Kidney epithelial cell (primary cell): Measurements from ENCODE around the gene DHH. TPM values are rescaled to one million over a fixed set of nuclear protein-coding genes. Genes with fewer than 3 reads are reported as not detected.

Source experiments
- DNase-seq: peaks from one replicate; pipeline ENCODE4 v3.0.0-alpha.2; 2010; ENCODE audit warnings: low read depth
- H3K27me3 ChIP-seq: 2 replicates; pipeline ENCODE4 v1.6.0; 2011; ENCODE audit warnings: low read length; ENCODE audit not compliant: control insufficient read depth, insufficient read depth
- H3K36me3 ChIP-seq: 2 replicates; pipeline ENCODE4 v1.5.1; 2011; ENCODE audit warnings: low read length; ENCODE audit not compliant: control insufficient read depth, insufficient read depth
- H3K4me3 ChIP-seq: 2 replicates; pipeline ENCODE4 v1.5.1; 2011; ENCODE audit warnings: low read depth, mild to moderate bottlenecking, control low read depth, low read length
- CTCF ChIP-seq: IDR thresholded peaks from 2 replicates; pipeline ENCODE4 v1.5.1; 2011; ENCODE audit warnings: mild to moderate bottlenecking, moderate library complexity, low read length, control low read depth, inconsistent platforms; ENCODE audit not compliant: insufficient read depth, poor library complexity, severe bottlenecking
- total RNA-seq: library from RNA; depleted of rRNA; stranded (reverse); fragments of >200 nt; gene quantifications from 2 replicates; pipeline ENCODE4 v1.2.3, GENCODE V29; 2015

DHH gene
- total RNA-seq, 1 donor from 2014 or later = 0.04 TPM

GRCh38 chr12:49088150-49088931 lies 6.3 kb downstream of the DHH start:
- no peaks in the 10 kb centered on the region for H3K36me3 ChIP-seq
- peak; percentile 93 for DNase-seq
- H3K27me3 ChIP-seq = peaks cover 31% of the 10 kb centered on the region
- H3K4me3 ChIP-seq = no peak overlapping the region
- peak; percentile 92 for TF ChIP-seq CTCF

- no peaks in the 10 kb centered on the region for H3K36me3 ChIP-seq
- no peak for DNase-seq
- H3K4me3 ChIP-seq = no peak overlapping the region
- H3K27me3 ChIP-seq = peaks cover 24% of the 10 kb centered on the region
- no peak for TF ChIP-seq CTCF
Observed at GRCh38 chr12:49086116-49086515, 8.5 kb downstream of the DHH start.

GRCh38 chr12:49084438-49084837 lies 10.2 kb downstream of the DHH start:
- Histone ChIP-seq H3K4me3 (no peak overlapping the region), H3K36me3 (no peaks in the 10 kb centered on the region), H3K27me3 (peaks cover 9% of the 10 kb centered on the region)
- DNase-seq = no peak
- no peak for TF ChIP-seq CTCF

GRCh38 chr12:49079793-49080192 lies 14.8 kb downstream of the DHH start:
- TF ChIP-seq CTCF = no peak

GRCh38 chr12:49070971-49071370 lies 23.6 kb downstream of the DHH start:
- H3K27me3 ChIP-seq = no peaks in the 10 kb centered on the region
- H3K4me3 ChIP-seq = no peak overlapping the region
- no peak for DNase-seq
- TF ChIP-seq CTCF = no peak
- H3K36me3 ChIP-seq = no peaks in the 10 kb centered on the region

More at GRCh38 chr12:49079793-49080192, 14.8 kb downstream of the DHH start:
- Histone ChIP-seq H3K36me3 (no peaks in the 10 kb centered on the region), H3K27me3 (no peaks in the 10 kb centered on the region), H3K4me3 (no peak overlapping the region)
- no peak for DNase-seq
